ENCODE data around the gene MAP3K7. TPM values are rescaled to one million over a fixed set of nuclear protein-coding genes. Genes with fewer than 3 reads are reported as not detected.

Gene MAP3K7
- total and polyA plus RNA-seq, 2 of the 4 experiments (the other 2 are of a cell fraction) = 26.5 to 29.9 TPM

DNA sequence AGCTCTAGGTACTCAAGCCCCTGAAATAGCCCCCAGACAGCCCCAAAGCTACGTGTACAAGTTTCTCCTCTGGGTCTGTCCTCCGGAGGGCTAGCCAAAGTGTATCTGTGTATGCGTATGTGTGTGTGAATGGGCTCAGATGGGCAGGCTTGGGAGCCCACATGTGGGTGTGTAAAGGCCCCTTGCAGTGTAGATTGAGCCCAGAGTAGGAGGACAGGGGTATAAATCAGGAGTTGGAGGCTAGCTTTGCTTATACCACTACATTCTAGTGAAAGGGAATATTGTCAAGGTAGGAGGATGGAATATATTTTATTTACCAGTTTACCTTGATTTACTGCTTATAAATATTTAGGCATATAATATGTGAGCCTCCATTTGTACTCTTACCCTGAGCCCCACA lies 9.0 kb upstream of the MAP3K7 start:
- Histone ChIP-seq H3K9ac (ENCODE audit: low read depth, low read length) (no peak overlapping the region), H2BK15ac (ENCODE audit: low read depth, low read length) (no peak overlapping the region), H3K4me1 (ENCODE audit: control insufficient read depth, insufficient read depth, low read length) (no peaks in the 10 kb centered on the region), H2BK20ac (ENCODE audit: low read depth, low read length) (no peak overlapping the region), H2BK120ac (ENCODE audit: low read depth, low read length) (no peak overlapping the region), H3K23ac (ENCODE audit: low read depth, low read length) (no peak overlapping the region), H4K91ac (ENCODE audit: insufficient read depth, low read depth, low read length) (no peak overlapping the region), H3K27ac (ENCODE audit: insufficient read depth, low read length) (no peak overlapping the region), H3K27me3 (ENCODE audit: control insufficient read depth, insufficient read depth, low read length) (no peaks in the 10 kb centered on the region), H2AFZ (replicated peaks; ENCODE audit: low read length, poor library complexity) (no peak overlapping the region), H3K9me1 (ENCODE audit: insufficient read depth, low read length) (no peaks in the 10 kb centered on the region), H3K9me3 (ENCODE audit: control insufficient read depth, insufficient read depth, low read length) (no peaks in the 10 kb centered on the region), H4K20me1 (ENCODE audit: insufficient read depth, low read length) (no peaks in the 10 kb centered on the region), H3K79me1 (ENCODE audit: low read depth in 1 of 2, low read length in 2 of 2) (no peaks in the 10 kb centered on the region), H3K4me2 (ENCODE audit: low read depth, low read length) (no peak overlapping the region), H3K4me3 (ENCODE audit: insufficient read depth, low read depth, low read length) (no peak overlapping the region), H3K14ac (replicated peaks; ENCODE audit: low read depth, low read length) (no peak overlapping the region), H2AK5ac (ENCODE audit: low read depth, low read length) (no peak overlapping the region), H4K5ac (ENCODE audit: low read depth, low read length) (no peak overlapping the region), H3K36me3 (ENCODE audit: control insufficient read depth, insufficient read depth, low read length) (no peaks in the 10 kb centered on the region), H2BK5ac (ENCODE audit: low read depth, low read length, poor library complexity, severe bottlenecking) (no peak overlapping the region), H2AK9ac (replicated peaks; ENCODE audit: low read depth, low read length, poor library complexity) (no peak overlapping the region), H3K4ac (ENCODE audit: low read depth, low read length) (no peak overlapping the region), H4K8ac (ENCODE audit: low read depth in 2 of 2, low read length in 2 of 2) (no peak overlapping the region), H3K18ac (ENCODE audit: low read depth, low read length) (no peak overlapping the region), H3K56ac (ENCODE audit: extremely low read depth, insufficient read depth, low read length) (no peak overlapping the region)
- in situ Hi-C loops (cut with MboI; ENCODE audit: low sequenced_read_pairs) (no loop called here), dilution Hi-C loops (cut with HindIII; ENCODE audit: low sequenced_read_pairs, unreplicated experiment) (no loop called here), intact Hi-C loops (cut with micrococcal nuclease) (no loop called here)
- ChIA-PET POLR2A (ENCODE audit: unreplicated experiment) (no interaction called here), CTCF (no interaction called here)
- DNase-seq = no peak
- no CpG with 5 or more reads among the region's 3 CpGs for WGBS, 2 experiments (ENCODE audit: extremely low coverage in 2 of 2, insufficient read length in 1 of 2)
- ATAC-seq (ENCODE audit: low read depth) = no peak
- TF ChIP-seq BHLHE40 (IDR thresholded peaks at IDR 0.05; ENCODE audit: low read depth, low read length) (no peak), RAD21 (IDR thresholded peaks at IDR 0.05; ENCODE audit: low read length) (no peak)
- no TSS peak for BruUV-seq (replicated peaks)
